SU-DHL-6 (cell line): ENCODE data around the gene PPARG.
"Not testable (repeated sequence)": the region's sequence is repeated elsewhere in the genome, so short reads cannot be mapped to it uniquely, and the experiment has no call there.

Experiments
- H2AFZ ChIP-seq: fragments of 200-600 bp; sonication (generic); 2 replicates; pipeline ENCODE4 v1.6.1; 2014; ENCODE audit warnings: low read depth, mild to moderate bottlenecking, moderate library complexity, mixed read lengths, antibody characterized with exemption, low read length; ENCODE audit not compliant: severe bottlenecking
- H3F3A ChIP-seq: fragments of 200-600 bp; shearing (Covaris generic); 2 replicates; pipeline ENCODE4 v1.6.0; 2016; ENCODE audit warnings: antibody characterized with exemption, mild to moderate bottlenecking; ENCODE audit not compliant: insufficient read depth
- H3K27ac ChIP-seq: fragments of 200-600 bp; sonication (generic); 2 replicates; pipeline ENCODE4 v1.5.1; 2016; ENCODE audit warnings: low read depth, mild to moderate bottlenecking, low read length, moderate library complexity, mixed read lengths
- H3K27me3 ChIP-seq: fragments of 200-600 bp; sonication (generic), shearing (Covaris generic); 2 replicates; pipeline ENCODE4 v1.6.0; 2014; ENCODE audit warnings: mild to moderate bottlenecking, low read length
- H3K36me3 ChIP-seq: fragments of 200-600 bp; sonication (generic); 2 replicates; pipeline ENCODE4 v1.6.1; 2014; ENCODE audit warnings: mild to moderate bottlenecking, low read length, mixed read lengths
- H3K4me2 ChIP-seq: fragments of 300-600, 200-600 bp; shearing (Covaris generic), sonication (generic); 2 replicates; pipeline ENCODE4 v1.6.0; 2014; ENCODE audit warnings: low read length, low read depth, mild to moderate bottlenecking; ENCODE audit not compliant: poor library complexity, severe bottlenecking
- H3K4me3 ChIP-seq: fragments of 200-600 bp; sonication (generic); 2 replicates; pipeline ENCODE4 v1.5.1; 2014; ENCODE audit warnings: antibody characterized with exemption, low read length, mild to moderate bottlenecking, mixed read lengths; ENCODE audit not compliant: insufficient read depth, poor library complexity, severe bottlenecking
- H3K79me2 ChIP-seq: fragments of 200-600 bp; sonication (generic); 2 replicates; pipeline ENCODE4 v1.6.1; 2014; ENCODE audit warnings: mild to moderate bottlenecking, low read length, moderate library complexity; ENCODE audit not compliant: insufficient read depth
- H3K9ac ChIP-seq: fragments of 200-600 bp; sonication (generic); 2 replicates; pipeline ENCODE4 v1.7.0; 2014; ENCODE audit warnings: mild to moderate bottlenecking, low read length
- H3K9me2 ChIP-seq: fragments of 200-600 bp; sonication (generic); replicated peaks from 2 replicates; pipeline ENCODE4 v1.6.1; 2014; ENCODE audit warnings: low read length; ENCODE audit not compliant: insufficient read depth
- H3K9me3 ChIP-seq: fragments of 200-600 bp; sonication (generic); 2 replicates; pipeline ENCODE4 v1.6.1; 2014; ENCODE audit warnings: low read length, mixed read lengths; ENCODE audit not compliant: insufficient read depth
- H4K20me1 ChIP-seq: fragments of 200-600 bp; sonication (generic); 2 replicates; pipeline ENCODE4 v1.6.1; 2014; ENCODE audit warnings: low read depth, mild to moderate bottlenecking, antibody characterized with exemption, low read length, moderate library complexity, mixed read lengths
- EZH2phosphoT487 ChIP-seq: fragments of 200-600 bp; sonication (generic), shearing (Covaris generic); conservative IDR thresholded peaks from 2 replicates; pipeline ENCODE4 v1.6.1; 2018; ENCODE audit warnings: mild to moderate bottlenecking, antibody characterized with exemption, low read length, moderate library complexity, mixed read lengths
- TF ChIP-seq, protein P1 (sequence below): fragments of 200-600 bp; sonication (generic); IDR thresholded peaks from one replicate; pipeline ENCODE4 v1.5.1; 2017; ENCODE audit warnings: antibody characterized with exemption, mild to moderate bottlenecking, low read length, moderate library complexity; ENCODE audit not compliant: insufficient read depth, poor library complexity, severe bottlenecking

Gene PPARG

DNA sequence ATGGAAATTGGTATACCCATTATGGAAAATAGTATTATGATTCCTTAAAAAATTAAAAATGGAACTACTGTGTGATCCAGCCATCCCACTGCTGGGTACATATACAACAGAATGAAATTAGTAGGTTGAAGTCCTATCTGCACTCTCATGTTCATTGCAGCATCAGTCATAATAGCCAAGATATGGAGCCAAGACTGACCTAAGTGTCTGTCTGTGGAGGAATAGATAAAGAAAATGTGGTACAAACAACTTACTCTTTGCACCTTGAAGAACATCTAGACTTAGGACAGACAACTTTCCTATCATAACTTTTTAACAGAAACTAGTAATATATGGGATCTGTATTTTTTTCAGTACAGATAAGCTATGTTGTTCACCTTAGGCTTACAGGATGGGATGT, 30.0 kb upstream of the PPARG start:
- TF ChIP-seq, protein P1, sequence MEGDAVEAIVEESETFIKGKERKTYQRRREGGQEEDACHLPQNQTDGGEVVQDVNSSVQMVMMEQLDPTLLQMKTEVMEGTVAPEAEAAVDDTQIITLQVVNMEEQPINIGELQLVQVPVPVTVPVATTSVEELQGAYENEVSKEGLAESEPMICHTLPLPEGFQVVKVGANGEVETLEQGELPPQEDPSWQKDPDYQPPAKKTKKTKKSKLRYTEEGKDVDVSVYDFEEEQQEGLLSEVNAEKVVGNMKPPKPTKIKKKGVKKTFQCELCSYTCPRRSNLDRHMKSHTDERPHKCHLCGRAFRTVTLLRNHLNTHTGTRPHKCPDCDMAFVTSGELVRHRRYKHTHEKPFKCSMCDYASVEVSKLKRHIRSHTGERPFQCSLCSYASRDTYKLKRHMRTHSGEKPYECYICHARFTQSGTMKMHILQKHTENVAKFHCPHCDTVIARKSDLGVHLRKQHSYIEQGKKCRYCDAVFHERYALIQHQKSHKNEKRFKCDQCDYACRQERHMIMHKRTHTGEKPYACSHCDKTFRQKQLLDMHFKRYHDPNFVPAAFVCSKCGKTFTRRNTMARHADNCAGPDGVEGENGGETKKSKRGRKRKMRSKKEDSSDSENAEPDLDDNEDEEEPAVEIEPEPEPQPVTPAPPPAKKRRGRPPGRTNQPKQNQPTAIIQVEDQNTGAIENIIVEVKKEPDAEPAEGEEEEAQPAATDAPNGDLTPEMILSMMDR: no peak
- no peak for TF ChIP-seq EZH2phosphoT487
- H2AFZ ChIP-seq: no peak overlapping the region
- no peaks in the 10 kb centered on the region for H3K9me3 ChIP-seq
- no peak overlapping the region for H3K4me3 ChIP-seq
- no peaks in the 10 kb centered on the region for H3K36me3 ChIP-seq
- H3K4me2 ChIP-seq: no peak overlapping the region
- no peaks in the 10 kb centered on the region for H4K20me1 ChIP-seq
- no peaks in the 10 kb centered on the region for H3K9me2 ChIP-seq
- no peak overlapping the region for H3K9ac ChIP-seq
- H3K79me2 ChIP-seq: no peaks in the 10 kb centered on the region
- H3K27ac ChIP-seq: no peak overlapping the region
- 0 out of 2 replicates have a peak, but pooled peaks cover under 1% of the 10 kb centered on the region for H3K27me3 ChIP-seq
- no peaks in the 10 kb centered on the region for H3F3A ChIP-seq

DNA sequence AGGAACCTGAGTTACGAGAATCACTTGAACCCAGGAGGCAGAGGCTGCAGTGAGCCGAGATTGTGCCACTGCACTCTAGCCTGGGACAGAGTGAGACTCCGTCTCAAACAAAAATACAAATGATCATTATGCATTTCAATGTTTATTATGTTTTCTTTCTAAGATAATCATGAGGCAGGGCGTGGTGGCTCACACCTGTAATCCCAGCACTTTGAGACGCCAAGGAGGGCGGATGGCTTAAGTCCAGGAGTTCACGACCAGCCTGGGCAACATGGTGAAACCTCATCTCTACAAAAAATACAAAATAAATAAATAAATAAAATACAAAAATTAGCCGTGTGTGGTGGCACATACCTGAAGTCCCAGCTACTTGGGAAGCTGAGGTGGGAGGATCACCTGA, 26.7 kb upstream of the PPARG start:
- H2AFZ ChIP-seq, H3F3A ChIP-seq, H4K20me1 ChIP-seq, H3K36me3 ChIP-seq, H3K9me2 ChIP-seq, H3K79me2 ChIP-seq, H3K9me3 ChIP-seq, H3K27me3 ChIP-seq, H3K4me2 ChIP-seq, H3K4me3 ChIP-seq, H3K9ac ChIP-seq, H3K27ac ChIP-seq: not testable (repeated sequence)

DNA sequence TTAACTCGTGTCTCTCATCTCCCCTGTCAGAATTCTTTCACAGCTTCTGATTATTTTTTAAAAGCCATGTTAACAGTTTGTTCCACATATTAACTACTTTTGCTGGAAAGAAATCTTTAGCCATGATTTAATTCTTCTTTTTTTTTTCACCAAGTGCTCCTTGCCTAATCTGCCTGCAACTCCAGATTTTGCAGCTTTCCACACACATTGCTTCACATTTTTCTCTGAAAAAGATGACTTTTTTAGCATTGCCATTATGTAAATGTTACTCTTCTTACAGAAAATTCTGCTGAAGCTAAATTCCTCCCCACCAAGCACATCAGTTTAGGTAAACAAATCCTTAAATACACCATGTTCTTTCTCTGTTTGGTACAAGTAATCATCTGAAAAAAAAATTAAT, 23.4 kb upstream of the PPARG start:
- no peak overlapping the region for H3K4me3 ChIP-seq
- no peaks in the 10 kb centered on the region for H3K27me3 ChIP-seq
- H3K27ac ChIP-seq: no peak overlapping the region
- TF ChIP-seq, protein P1: no peak
- no peak for TF ChIP-seq EZH2phosphoT487
- H3K9me2 ChIP-seq: no peaks in the 10 kb centered on the region
- no peaks in the 10 kb centered on the region for H4K20me1 ChIP-seq
- H3K79me2 ChIP-seq: no peaks in the 10 kb centered on the region
- no peak overlapping the region for H3K9ac ChIP-seq
- no peak overlapping the region for H3K4me2 ChIP-seq
- no peaks in the 10 kb centered on the region for H3F3A ChIP-seq
- no peak overlapping the region for H2AFZ ChIP-seq
- no peaks in the 10 kb centered on the region for H3K9me3 ChIP-seq
- H3K36me3 ChIP-seq: no peaks in the 10 kb centered on the region

DNA sequence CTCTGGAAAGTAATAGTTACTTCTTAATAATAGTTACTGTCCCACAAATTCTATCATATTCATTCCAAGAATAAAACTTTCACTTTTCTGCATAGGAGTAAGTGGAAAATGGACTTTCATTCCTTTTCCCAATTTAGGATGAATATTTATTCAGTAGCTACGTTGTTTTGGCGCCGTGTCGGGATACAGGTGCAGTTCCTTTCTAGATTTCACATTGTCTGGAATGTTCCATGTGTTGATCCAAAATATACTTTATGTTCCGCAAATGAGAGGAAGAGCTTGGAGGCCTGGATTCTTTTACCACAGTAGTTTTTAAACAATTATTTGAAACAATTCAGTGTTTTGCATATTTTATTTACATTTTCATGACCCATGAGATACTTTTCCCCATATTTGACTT, 22.8 kb upstream of the PPARG start:
- no peak overlapping the region for H2AFZ ChIP-seq
- no peak overlapping the region for H3K9ac ChIP-seq
- H3F3A ChIP-seq: no peaks in the 10 kb centered on the region
- H3K27ac ChIP-seq: no peak overlapping the region
- H3K79me2 ChIP-seq: no peaks in the 10 kb centered on the region
- TF ChIP-seq, protein P1: no peak
- no peak for TF ChIP-seq EZH2phosphoT487
- no peaks in the 10 kb centered on the region for H4K20me1 ChIP-seq
- no peak overlapping the region for H3K4me2 ChIP-seq
- no peak overlapping the region for H3K4me3 ChIP-seq
- no peaks in the 10 kb centered on the region for H3K27me3 ChIP-seq
- no peaks in the 10 kb centered on the region for H3K36me3 ChIP-seq
- no peaks in the 10 kb centered on the region for H3K9me2 ChIP-seq
- no peaks in the 10 kb centered on the region for H3K9me3 ChIP-seq
